ENCODE results near the gene CACFD1.

DNA sequence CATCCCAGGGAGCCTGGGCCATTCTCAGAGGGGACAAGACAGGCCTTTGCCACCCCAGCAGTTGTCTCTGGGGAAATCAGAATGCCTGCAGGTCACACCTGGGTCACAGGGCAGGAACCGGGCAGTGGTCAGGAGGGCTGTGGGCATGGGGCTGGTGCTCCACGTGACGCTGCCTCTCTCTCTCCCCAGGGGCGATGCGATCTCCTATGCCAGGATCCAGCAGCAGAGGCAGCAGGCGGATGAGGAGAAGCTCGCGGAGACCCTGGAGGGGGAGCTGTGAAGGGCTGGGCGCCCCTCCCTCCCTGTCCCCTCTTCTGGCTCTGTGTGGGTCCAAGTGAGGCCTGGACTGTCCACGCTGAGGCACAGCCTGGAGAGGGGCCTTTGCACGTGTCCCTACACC lies 8.6 kb downstream of the CACFD1 start:
- TF ChIP-seq ZNF384 (IDR thresholded peaks at IDR 0.05) (no peak), ELF4 (IDR thresholded peaks at IDR 0.05) (no peak), TARDBP (IDR thresholded peaks at IDR 0.05) (no peak), L3MBTL2 (conservative IDR thresholded peaks at IDR 0.05) (no peak), ARNT (IDR thresholded peaks at IDR 0.05) (no peak), FOXA1 (IDR thresholded peaks at IDR 0.05) (no peak), SP1 (IDR thresholded peaks at IDR 0.05) (no peak)

All from HEK293T (cell line).